HUES6 (cell line): ENCODE data around the gene HECA.
"Not testable (repeated sequence)": the region's sequence is repeated elsewhere in the genome, so short reads cannot be mapped to it uniquely, and the experiment has no call there.

ENCODE experiments used
- H3K27ac ChIP-seq: 2 replicates; pipeline ENCODE4 v1.7.0; 2013; ENCODE audit warnings: low read depth, mild to moderate bottlenecking, low read length, inconsistent platforms
- H3K27me3 ChIP-seq: 2 replicates; pipeline ENCODE4 v1.6.1; 2013; ENCODE audit warnings: low read length; ENCODE audit not compliant: control insufficient read depth, insufficient read depth
- H3K36me3 ChIP-seq: 2 replicates; pipeline ENCODE4 v1.6.1; 2013; ENCODE audit warnings: low read length; ENCODE audit not compliant: control insufficient read depth, insufficient read depth
- H3K4me1 ChIP-seq: 2 replicates; pipeline ENCODE4 v1.6.1; 2013; ENCODE audit warnings: low read length; ENCODE audit not compliant: control insufficient read depth, insufficient read depth
- H3K4me3 ChIP-seq: 2 replicates; pipeline ENCODE4 v1.5.1; 2013; ENCODE audit warnings: low read depth, low read length
- H3K9ac ChIP-seq: one replicate; pipeline ENCODE4 v1.6.1; 2013; ENCODE audit warnings: mild to moderate bottlenecking, low read length
- H3K9me3 ChIP-seq: 2 replicates; pipeline ENCODE4 v1.6.1; 2013; ENCODE audit warnings: low read depth, low read length; ENCODE audit not compliant: control insufficient read depth, insufficient read depth

The HECA gene

DNA sequence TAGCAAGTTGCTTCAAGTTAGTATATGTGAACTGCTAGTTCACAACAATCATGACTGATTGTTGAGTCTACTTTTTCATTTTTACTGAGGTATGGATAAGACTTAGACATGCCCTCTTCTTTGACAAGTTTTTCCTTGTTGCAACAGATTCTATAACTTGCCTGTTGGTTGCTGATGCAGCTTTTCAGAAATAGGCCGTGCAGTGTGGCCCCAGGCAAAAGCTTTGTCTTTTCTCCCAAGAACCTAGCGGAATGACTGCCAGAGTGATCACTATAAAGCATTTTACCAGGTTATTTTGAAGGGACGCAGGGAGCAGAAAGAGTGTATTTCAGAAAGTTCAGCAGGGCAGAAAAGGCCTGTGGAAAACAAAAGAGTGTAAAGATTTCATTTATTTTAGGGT is 16.0 kb downstream of the HECA start:
- Histone ChIP-seq H3K4me1 (peaks cover 17% of the 10 kb centered on the region), H3K4me3 (no peak overlapping the region), H3K9me3 (no peaks in the 10 kb centered on the region), H3K9ac (no peak overlapping the region), H3K27me3 (no peaks in the 10 kb centered on the region), H3K27ac (no peak overlapping the region), H3K36me3 (no peaks in the 10 kb centered on the region)

DNA sequence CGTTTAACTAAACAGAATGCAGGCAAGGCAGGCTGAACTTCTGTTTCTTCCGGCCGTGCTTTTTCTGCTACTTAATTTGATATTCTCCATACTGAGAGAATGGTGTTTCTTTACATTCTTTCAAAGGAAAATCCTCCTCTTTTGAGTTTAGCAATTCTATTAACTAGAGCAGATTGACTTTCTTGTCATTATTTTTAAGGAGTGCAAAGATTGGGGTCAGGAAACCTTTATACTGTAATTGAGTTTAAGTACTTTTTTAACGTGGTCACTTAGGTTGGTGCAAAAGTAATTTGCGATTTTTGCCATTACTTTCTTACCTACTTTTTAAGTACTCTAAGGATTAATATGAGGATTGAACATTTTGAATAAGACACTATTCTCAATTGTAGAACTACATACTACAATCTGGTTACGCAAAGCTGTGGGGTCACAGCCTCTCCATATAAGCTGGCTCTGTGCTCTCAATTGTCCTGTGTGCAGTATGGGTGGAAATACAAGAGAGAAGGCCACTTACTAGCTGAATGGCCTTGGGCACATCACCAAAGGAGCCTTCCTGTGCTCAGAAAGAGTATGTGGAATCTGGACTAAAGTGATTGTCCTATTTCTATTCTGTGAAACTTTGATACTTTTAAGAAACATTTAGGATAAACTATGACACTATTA is 16.7 kb downstream of the HECA start:
- Histone ChIP-seq H3K9ac (no peak overlapping the region), H3K27me3 (no peaks in the 10 kb centered on the region), H3K27ac (no peak overlapping the region), H3K4me3 (no peak overlapping the region), H3K9me3 (no peaks in the 10 kb centered on the region), H3K36me3 (no peaks in the 10 kb centered on the region), H3K4me1 (peaks cover 16% of the 10 kb centered on the region)

DNA sequence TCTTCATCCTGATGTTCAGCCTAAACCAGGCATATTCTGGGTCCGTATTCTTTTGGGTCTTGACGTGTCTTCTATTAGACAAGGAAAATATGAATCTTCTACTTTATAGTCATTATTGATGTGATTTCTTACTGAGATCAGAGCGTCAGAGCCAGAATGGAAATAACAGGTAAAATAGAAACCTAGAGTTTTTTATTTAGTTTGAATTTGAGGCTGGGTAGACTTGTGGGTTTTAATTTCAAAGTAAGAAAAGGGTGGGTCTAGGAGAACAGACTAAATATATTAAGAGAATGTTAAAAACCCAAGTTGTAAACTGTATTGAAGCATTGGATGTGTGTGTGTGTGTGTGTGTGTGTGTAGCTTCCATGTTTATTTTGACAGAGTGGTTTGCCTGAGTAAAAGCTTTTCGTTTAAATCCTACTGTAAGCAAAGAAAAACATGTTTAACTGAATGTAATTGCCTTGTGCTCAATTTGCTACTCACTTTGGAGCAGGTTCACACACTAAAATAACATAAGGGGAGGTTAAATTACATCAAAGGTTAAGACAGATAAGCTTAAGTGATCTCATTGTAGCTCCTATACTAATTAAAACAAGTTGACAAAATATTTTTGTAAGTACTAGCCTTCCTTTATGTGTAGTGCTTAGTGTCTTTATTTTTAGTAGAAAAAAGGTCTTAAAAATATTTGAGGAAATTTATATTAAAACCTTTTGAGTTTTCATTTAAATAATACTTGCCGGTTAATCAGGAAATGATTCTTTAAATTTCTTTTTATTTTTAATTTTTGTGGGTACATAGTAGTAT is 17.4 kb downstream of the HECA start:
- Histone ChIP-seq H3K9me3 (no peaks in the 10 kb centered on the region), H3K27ac (no peak overlapping the region), H3K9ac (no peak overlapping the region), H3K36me3 (no peaks in the 10 kb centered on the region), H3K4me3 (no peak overlapping the region), H3K4me1 (peaks cover 16% of the 10 kb centered on the region), H3K27me3 (no peaks in the 10 kb centered on the region)

DNA sequence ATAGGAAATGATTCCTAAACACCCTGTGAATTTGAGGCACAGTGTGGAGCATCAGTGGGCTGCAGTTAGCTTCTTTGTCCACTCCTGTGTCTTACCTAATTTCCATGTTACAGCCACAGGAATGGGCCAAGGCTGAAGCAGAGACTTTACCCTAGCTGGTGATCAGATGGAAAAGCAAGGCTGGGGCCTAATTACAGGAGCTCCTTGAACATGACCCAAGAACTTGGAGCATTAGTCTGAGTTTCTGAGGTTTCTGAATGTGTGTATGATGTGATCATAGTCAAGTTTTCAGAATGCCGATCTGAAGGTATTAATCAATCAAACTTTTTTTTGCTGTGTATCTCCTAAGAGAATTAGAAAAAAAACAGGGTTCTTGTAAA is 18.0 kb downstream of the HECA start:
- Histone ChIP-seq H3K9ac (no peak overlapping the region), H3K4me1 (peaks cover 16% of the 10 kb centered on the region), H3K4me3 (no peak overlapping the region), H3K36me3 (no peaks in the 10 kb centered on the region), H3K27me3 (no peaks in the 10 kb centered on the region), H3K9me3 (no peaks in the 10 kb centered on the region), H3K27ac (no peak overlapping the region)

DNA sequence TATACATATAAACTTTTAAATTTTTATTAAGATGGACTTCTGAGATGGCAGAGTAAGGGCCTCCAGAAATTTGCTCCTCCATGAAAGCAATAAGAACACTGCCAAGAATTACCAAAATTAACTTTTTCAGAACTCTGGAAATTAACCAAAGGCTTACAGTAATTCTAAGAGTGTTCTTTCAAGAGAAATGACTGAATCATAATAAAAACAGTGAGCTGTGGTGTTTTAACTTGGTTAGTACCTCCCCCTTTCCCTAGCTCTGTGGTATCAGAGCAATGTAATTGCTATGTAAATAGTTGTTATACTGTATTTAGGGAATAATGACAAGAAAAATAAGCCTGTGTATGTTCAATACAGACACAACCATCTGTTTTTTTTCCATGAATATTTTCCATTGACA is 19.0 kb downstream of the HECA start:
- H3K27me3 ChIP-seq = no peaks in the 10 kb centered on the region
- H3K9ac ChIP-seq = no peak overlapping the region
- no peaks in the 10 kb centered on the region for H3K36me3 ChIP-seq
- no peaks in the 10 kb centered on the region for H3K9me3 ChIP-seq
- peaks cover 16% of the 10 kb centered on the region for H3K4me1 ChIP-seq
- H3K4me3 ChIP-seq = no peak overlapping the region
- H3K27ac ChIP-seq = no peak overlapping the region

DNA sequence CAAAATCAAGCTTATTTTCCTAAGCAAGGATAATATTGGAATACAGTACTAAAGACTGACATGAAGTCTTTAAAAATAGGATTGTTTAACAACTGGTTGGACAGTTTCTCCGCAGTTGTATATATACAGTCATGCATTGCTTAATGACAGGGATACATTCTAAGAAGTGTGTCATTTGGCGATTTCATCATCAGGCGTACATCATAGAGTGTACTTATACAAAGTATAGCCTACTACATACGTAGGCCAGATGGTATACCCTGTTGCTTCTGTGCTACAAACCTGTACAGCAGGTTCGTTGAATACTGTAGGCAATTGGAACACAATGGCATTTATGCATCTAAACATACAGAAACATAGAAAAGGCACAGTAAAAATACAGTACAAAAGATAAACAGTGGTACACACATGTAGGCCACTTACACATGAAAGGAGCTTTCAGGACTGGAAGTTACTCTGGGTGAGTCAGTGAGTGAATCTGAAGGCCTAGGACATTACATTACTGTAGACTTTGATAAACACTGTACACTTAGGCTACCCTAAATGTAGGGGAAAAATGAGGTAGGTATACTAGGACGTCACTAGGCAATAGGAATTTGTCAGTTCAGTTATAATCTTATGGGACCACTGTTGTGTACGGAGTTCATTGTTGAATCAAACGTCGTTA is 20.1 kb downstream of the HECA start:
- Histone ChIP-seq H3K9me3 (no peaks in the 10 kb centered on the region), H3K27ac (no peak overlapping the region), H3K9ac (no peak overlapping the region), H3K4me3 (no peak overlapping the region), H3K36me3 (no peaks in the 10 kb centered on the region), H3K27me3 (no peaks in the 10 kb centered on the region), H3K4me1 (peaks cover 7% of the 10 kb centered on the region; the same call in 1 of the 2 replicates)

DNA sequence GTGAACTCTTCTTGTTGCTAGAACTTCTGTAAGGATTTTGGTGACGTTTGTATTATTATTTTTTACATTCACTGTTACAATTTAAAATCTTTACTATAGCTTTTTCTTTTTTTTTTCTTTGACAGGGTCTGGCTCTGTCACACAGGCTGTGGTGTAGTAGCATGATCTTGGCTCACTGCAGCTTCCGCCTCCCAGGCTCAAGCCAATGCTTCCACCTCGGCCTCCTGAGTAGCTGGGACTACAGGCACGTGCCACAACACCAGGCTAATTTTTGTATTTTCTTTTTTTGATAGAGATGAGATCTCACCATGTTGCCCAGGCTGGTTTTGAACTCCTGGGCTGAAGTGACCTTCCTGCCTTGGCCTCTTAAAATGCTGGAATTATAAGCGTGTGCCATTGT is 21.2 kb downstream of the HECA start:
- Histone ChIP-seq H3K9me3 (no peaks in the 10 kb centered on the region), H3K27me3 (no peaks in the 10 kb centered on the region), H3K9ac (no peak overlapping the region), H3K4me3 (no peak overlapping the region), H3K27ac (no peak overlapping the region), H3K36me3 (no peaks in the 10 kb centered on the region), H3K4me1 (peaks cover 5% of the 10 kb centered on the region)

DNA sequence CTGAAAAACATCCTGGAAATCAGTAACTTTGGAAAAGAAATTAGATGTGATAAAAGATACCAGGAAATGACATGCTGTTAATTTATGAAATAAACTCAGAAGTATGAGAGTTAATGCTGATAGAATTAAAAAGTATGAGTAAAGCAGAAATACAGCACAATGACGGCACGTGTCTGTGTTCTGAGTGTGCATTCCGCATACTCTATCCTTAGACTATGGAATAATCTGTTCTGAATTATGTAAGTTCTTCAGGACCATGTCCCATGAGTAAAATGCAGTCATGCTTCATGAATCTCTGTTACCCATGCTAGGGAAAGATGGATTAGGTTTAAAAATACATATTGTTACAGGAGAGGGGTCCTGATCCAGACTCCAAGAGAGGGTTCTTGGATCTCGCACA is 21.7 kb downstream of the HECA start:
- no peaks in the 10 kb centered on the region for H3K9me3 ChIP-seq
- H3K27me3 ChIP-seq = no peaks in the 10 kb centered on the region
- no peak overlapping the region for H3K9ac ChIP-seq
- H3K4me3 ChIP-seq = no peak overlapping the region
- no peaks in the 10 kb centered on the region for H3K36me3 ChIP-seq
- H3K27ac ChIP-seq = no peak overlapping the region
- peaks cover 7% of the 10 kb centered on the region; the same call in 1 of the 2 replicates for H3K4me1 ChIP-seq

DNA sequence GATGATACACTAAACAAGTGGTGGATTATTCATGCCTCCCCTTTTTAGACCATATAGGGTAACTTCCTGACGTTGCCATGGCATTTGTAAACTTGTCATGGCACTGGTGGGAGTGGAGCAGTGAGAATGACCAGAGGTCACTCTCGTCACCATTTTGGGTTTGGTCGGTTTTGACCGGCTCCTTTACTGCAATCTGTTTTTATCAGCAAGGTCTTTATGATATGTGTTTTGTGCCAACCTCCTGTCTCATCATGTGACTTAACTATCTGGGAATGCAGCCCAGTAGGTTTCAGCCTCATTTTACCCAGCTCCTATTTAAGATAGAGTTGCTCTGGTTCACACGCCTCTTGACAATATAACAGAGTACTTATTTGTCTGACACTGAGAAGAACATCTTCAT is 22.2 kb downstream of the HECA start:
- not testable (repeated sequence) for H3K9me3 ChIP-seq, H3K4me3 ChIP-seq, H3K27ac ChIP-seq, H3K27me3 ChIP-seq, H3K36me3 ChIP-seq, H3K9ac ChIP-seq
- H3K4me1 ChIP-seq = peaks cover 12% of the 10 kb centered on the region; the same call in 1 of the 2 replicates

DNA sequence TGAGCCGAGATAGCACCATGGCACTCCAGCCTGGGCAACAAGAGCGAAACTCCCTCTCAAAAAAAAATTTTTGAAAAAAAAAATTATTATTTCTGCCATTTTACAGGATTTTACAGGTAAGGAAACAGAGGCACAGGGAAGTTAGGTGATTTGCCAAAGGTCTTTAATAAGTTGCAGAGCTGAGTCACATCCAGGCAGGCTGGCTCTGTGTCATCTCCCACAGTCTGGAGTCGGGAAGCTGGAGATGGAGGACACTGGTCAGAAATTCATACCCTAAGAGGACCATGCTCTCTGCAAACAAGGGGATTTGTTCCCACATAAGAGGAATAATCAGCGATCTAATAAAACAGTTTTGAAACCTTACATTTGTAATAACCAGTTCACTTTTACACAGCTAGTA is 24.1 kb downstream of the HECA start:
- H3K4me3 ChIP-seq = no peak overlapping the region
- no peak overlapping the region for H3K9ac ChIP-seq
- H3K27me3 ChIP-seq = no peaks in the 10 kb centered on the region
- no peak overlapping the region for H3K27ac ChIP-seq
- H3K4me1 ChIP-seq = peaks cover 12% of the 10 kb centered on the region; the same call in 1 of the 2 replicates
- H3K36me3 ChIP-seq = no peaks in the 10 kb centered on the region
- H3K9me3 ChIP-seq = no peaks in the 10 kb centered on the region

DNA sequence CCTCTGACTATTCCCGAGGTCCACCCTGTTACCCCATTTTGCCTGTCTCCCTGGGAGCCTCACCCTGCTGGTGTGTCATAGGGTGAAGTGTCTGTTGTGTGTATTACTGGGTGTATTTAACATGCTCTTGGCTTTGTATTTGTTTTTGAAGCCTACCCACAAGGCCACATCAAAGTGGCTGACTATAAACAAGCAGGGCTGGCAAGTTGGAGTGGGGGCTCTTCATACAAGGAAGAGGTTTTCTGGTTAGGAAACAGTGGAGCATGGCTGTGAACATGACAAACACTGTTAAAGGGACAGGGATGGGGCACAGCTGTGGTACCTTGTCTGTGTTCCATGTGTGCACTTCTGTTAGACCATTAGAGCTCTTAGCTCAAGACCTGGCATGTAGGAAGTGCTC is 26.3 kb downstream of the HECA start:
- no peak overlapping the region for H3K27ac ChIP-seq
- peaks cover 1% of the 10 kb centered on the region; the same call in 1 of the 2 replicates for H3K36me3 ChIP-seq
- H3K4me1 ChIP-seq = peaks cover 12% of the 10 kb centered on the region; the same call in 1 of the 2 replicates
- no peaks in the 10 kb centered on the region for H3K9me3 ChIP-seq
- no peaks in the 10 kb centered on the region for H3K27me3 ChIP-seq
- H3K9ac ChIP-seq = no peak overlapping the region
- no peak overlapping the region for H3K4me3 ChIP-seq
